ENCODE results near the gene KLF11.
"Not testable (repeated sequence)": the region's sequence is repeated elsewhere in the genome, so short reads cannot be mapped to it uniquely, and the experiment has no call there.

KLF11 gene

GRCh38 chr2:10008809-10009176, 34.6 kb upstream of the KLF11 start:
- Histone ChIP-seq H3K9me3 (ENCODE audit: control insufficient read depth, low read length) (no peaks in the 10 kb centered on the region), H3K9ac (no peak overlapping the region), H3K36me3 (ENCODE audit: control insufficient read depth, insufficient read depth, low read length) (no peaks in the 10 kb centered on the region), H2AFZ (peak overlapping the region; percentile 76), H3K27ac (peak overlapping the region; percentile 94), H3K79me2 (no peaks in the 10 kb centered on the region), H3K27me3 (ENCODE audit: control insufficient read depth, insufficient read depth, low read length) (no peaks in the 10 kb centered on the region), H3K4me2 (ENCODE audit: low read length) (no peak overlapping the region), H3K4me1 (peaks cover 34% of the 10 kb centered on the region), H3K4me3 (ENCODE audit: low read depth, low read length) (no peak overlapping the region)
- no peak for TF ChIP-seq CTCF (IDR thresholded peaks at IDR 0.05)

- Histone ChIP-seq H3K36me3 (ENCODE audit: control insufficient read depth, insufficient read depth, low read length) (no peaks in the 10 kb centered on the region), H2AFZ (peak overlapping the region; percentile 76), H3K4me1 (peaks cover 34% of the 10 kb centered on the region), H3K79me2 (no peaks in the 10 kb centered on the region), H3K27me3 (ENCODE audit: control insufficient read depth, insufficient read depth, low read length) (no peaks in the 10 kb centered on the region), H3K4me2 (ENCODE audit: low read length) (no peak overlapping the region), H3K4me3 (ENCODE audit: low read depth, low read length) (no peak overlapping the region), H3K9me3 (ENCODE audit: control insufficient read depth, low read length) (no peaks in the 10 kb centered on the region), H3K27ac (peak overlapping the region; percentile 94), H3K9ac (peak overlapping the region; percentile 28)
- no peak for TF ChIP-seq CTCF (IDR thresholded peaks at IDR 0.05)
Observed at GRCh38 chr2:10009271-10009810, 34.0 kb upstream of the KLF11 start.

GRCh38 chr2:10009811-10010781, 33.3 kb upstream of the KLF11 start:
- Histone ChIP-seq H3K4me2 (ENCODE audit: low read length) (no peak overlapping the region), H3K36me3 (ENCODE audit: control insufficient read depth, insufficient read depth, low read length) (no peaks in the 10 kb centered on the region), H3K79me2 (no peaks in the 10 kb centered on the region), H3K27ac (peak overlapping the region; percentile 94), H3K4me1 (peaks cover 34% of the 10 kb centered on the region), H2AFZ (peak overlapping the region; percentile 76), H3K9me3 (ENCODE audit: control insufficient read depth, low read length) (no peaks in the 10 kb centered on the region), H3K9ac (no peak overlapping the region), H3K4me3 (ENCODE audit: low read depth, low read length) (no peak overlapping the region), H3K27me3 (ENCODE audit: control insufficient read depth, insufficient read depth, low read length) (no peaks in the 10 kb centered on the region)
- no peak for TF ChIP-seq CTCF (IDR thresholded peaks at IDR 0.05)

GRCh38 chr2:10010861-10011605, 32.3 kb upstream of the KLF11 start:
- H2AFZ ChIP-seq; H3K79me2 ChIP-seq; H3K9ac ChIP-seq; H3K9me3 ChIP-seq (ENCODE audit: control insufficient read depth, low read length); H3K4me2 ChIP-seq (ENCODE audit: low read length); H3K36me3 ChIP-seq (ENCODE audit: control insufficient read depth, insufficient read depth, low read length); H3K4me3 ChIP-seq (ENCODE audit: low read depth, low read length); H3K27me3 ChIP-seq (ENCODE audit: control insufficient read depth, insufficient read depth, low read length); H3K27ac ChIP-seq: not testable (repeated sequence)
- H3K4me1 ChIP-seq, result peaks cover 34% of the 10 kb centered on the region

- H3K27ac ChIP-seq; H3K9me3 ChIP-seq (ENCODE audit: control insufficient read depth, low read length); H3K4me3 ChIP-seq (ENCODE audit: low read depth, low read length); H3K4me2 ChIP-seq (ENCODE audit: low read length); H2AFZ ChIP-seq; H3K9ac ChIP-seq; H3K36me3 ChIP-seq (ENCODE audit: control insufficient read depth, insufficient read depth, low read length); H3K79me2 ChIP-seq; H3K27me3 ChIP-seq (ENCODE audit: control insufficient read depth, insufficient read depth, low read length): not testable (repeated sequence)
- H3K4me1 ChIP-seq, result peaks cover 31% of the 10 kb centered on the region
Observed at GRCh38 chr2:10011606-10012325, 31.6 kb upstream of the KLF11 start.

GRCh38 chr2:10012366-10012962, 30.9 kb upstream of the KLF11 start:
- H3K79me2 ChIP-seq; H3K36me3 ChIP-seq (ENCODE audit: control insufficient read depth, insufficient read depth, low read length); H3K4me3 ChIP-seq (ENCODE audit: low read depth, low read length); H3K27me3 ChIP-seq (ENCODE audit: control insufficient read depth, insufficient read depth, low read length); H3K9me3 ChIP-seq (ENCODE audit: control insufficient read depth, low read length); H2AFZ ChIP-seq; H3K27ac ChIP-seq; H3K9ac ChIP-seq; H3K4me2 ChIP-seq (ENCODE audit: low read length): not testable (repeated sequence)
- H3K4me1 ChIP-seq, result peaks cover 27% of the 10 kb centered on the region
